Right renal cortex interstitium (tissue), 3 donors: ENCODE measurements around the gene OR52B6. TPM values are rescaled to one million over a fixed set of nuclear protein-coding genes. Genes with fewer than 3 reads are reported as not detected.
"Not testable (repeated sequence)": the region's sequence is repeated elsewhere in the genome, so short reads cannot be mapped to it uniquely, and the experiment has no call there.

Experiments
- DNase-seq, 3 donors: peaks; one replicate each; pipeline ENCODE4 v3.0.0-alpha.2; 2013; ENCODE audit warnings: low read depth in 3 of 3, low spot score in 2 of 3
- polyA plus RNA-seq, 3 donors: library from polyadenylated mRNA; unstranded; fragments of 120-200 nt; gene quantifications; one replicate each; pipeline ENCODE4 v1.2.1, GENCODE V29; 2013; ENCODE audit not compliant: insufficient read length in 3 of 3

The OR52B6 gene
- polyA plus RNA-seq, 3 donors, result not detected

GRCh38 chr11:5592615-5593014 lies 11.9 kb downstream of the OR52B6 start:
- no peak for DNase-seq

- DNase-seq, result no peak
These were observed 12.5 kb downstream of the OR52B6 start for GRCh38 chr11:5593146-5593545.

GRCh38 chr11:5596607-5597201 lies 16.0 kb downstream of the OR52B6 start, which contains the start of gene TRIM6:
Gene TRIM6 (plus strand): TSS chr11:5596637. CDS start chr11:5596898, 261 bp downstream.
- peak in 2 of 3 donors; percentile 20 to 23 for DNase-seq

GRCh38 chr11:5597953-5598352 lies 17.3 kb downstream of the OR52B6 start:
- no peak for DNase-seq

GRCh38 chr11:5600374-5600851 lies 19.7 kb downstream of the OR52B6 start:
- DNase-seq, result peak in 2 of 3 donors; percentile 31 to 61

GRCh38 chr11:5602791-5603190 lies 22.1 kb downstream of the OR52B6 start:
- DNase-seq, result not testable (repeated sequence)

GRCh38 chr11:5603326-5603725 lies 22.6 kb downstream of the OR52B6 start:
- DNase-seq, result no peak

- DNase-seq, result no peak
These were observed 24.2 kb downstream of the OR52B6 start for GRCh38 chr11:5604896-5605295.

- DNase-seq, result no peak
These were observed 25.2 kb downstream of the OR52B6 start for GRCh38 chr11:5605849-5606248.

- no peak for DNase-seq
These were observed 28.1 kb downstream of the OR52B6 start for GRCh38 chr11:5608808-5609207.

- no peak for DNase-seq
These were observed 29.8 kb downstream of the OR52B6 start for GRCh38 chr11:5610446-5610845.

- no peak for DNase-seq
These were observed 30.9 kb downstream of the OR52B6 start for GRCh38 chr11:5611627-5612026.

- no peak for DNase-seq
These were observed 38.1 kb downstream of the OR52B6 start for GRCh38 chr11:5618807-5619206.

GRCh38 chr11:5620651-5621521 lies 40.2 kb downstream of the OR52B6 start:
- DNase-seq, result no peak

- DNase-seq, result no peak
These were observed 40.9 kb downstream of the OR52B6 start for GRCh38 chr11:5621580-5621979.

GRCh38 chr11:5622802-5623201 lies 42.1 kb downstream of the OR52B6 start:
- DNase-seq, result no peak

- peak; percentile 37 to 43 (median 41) for DNase-seq
These were observed 44.0 kb downstream of the OR52B6 start, which contains the start of gene TRIM34 for GRCh38 chr11:5624489-5625279. Gene TRIM34 (plus strand): TSS chr11:5625001. CDS start chr11:5632332, 7,331 bp downstream.

- no peak for DNase-seq
These were observed 44.6 kb downstream of the OR52B6 start for GRCh38 chr11:5625281-5625680.

- DNase-seq, result no peak
These were observed 45.5 kb downstream of the OR52B6 start for GRCh38 chr11:5626196-5626595.

- no peak for DNase-seq
These were observed 50.7 kb downstream of the OR52B6 start for GRCh38 chr11:5631417-5631816.
